ENCODE data around the gene CCDC171.

CCDC171 gene

DNA sequence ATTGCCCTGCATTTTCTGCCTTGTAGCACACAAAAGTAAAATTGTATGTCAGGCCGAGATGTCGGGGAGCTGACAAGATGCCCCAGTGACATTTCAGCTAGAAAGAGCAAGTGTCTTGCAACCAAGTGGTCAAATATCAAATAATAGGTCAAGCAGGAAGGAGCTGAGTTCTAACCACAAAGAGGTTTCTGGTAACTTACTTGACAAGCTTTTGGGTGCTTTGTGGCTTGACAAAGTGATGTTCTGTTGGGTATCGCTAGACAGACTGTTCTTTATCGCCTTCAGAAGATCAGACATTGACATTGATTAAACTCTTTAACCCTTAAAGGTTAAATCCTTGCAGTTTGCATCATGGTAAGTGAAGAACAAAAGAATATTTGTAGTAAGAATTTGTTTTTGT is 419.9 kb downstream of the CCDC171 start:
- H3K4me3 ChIP-seq (ENCODE audit: low read length), result no peak overlapping the region
- DNase-seq (ENCODE audit: low read depth), result no peak
- TF ChIP-seq, protein P1, sequence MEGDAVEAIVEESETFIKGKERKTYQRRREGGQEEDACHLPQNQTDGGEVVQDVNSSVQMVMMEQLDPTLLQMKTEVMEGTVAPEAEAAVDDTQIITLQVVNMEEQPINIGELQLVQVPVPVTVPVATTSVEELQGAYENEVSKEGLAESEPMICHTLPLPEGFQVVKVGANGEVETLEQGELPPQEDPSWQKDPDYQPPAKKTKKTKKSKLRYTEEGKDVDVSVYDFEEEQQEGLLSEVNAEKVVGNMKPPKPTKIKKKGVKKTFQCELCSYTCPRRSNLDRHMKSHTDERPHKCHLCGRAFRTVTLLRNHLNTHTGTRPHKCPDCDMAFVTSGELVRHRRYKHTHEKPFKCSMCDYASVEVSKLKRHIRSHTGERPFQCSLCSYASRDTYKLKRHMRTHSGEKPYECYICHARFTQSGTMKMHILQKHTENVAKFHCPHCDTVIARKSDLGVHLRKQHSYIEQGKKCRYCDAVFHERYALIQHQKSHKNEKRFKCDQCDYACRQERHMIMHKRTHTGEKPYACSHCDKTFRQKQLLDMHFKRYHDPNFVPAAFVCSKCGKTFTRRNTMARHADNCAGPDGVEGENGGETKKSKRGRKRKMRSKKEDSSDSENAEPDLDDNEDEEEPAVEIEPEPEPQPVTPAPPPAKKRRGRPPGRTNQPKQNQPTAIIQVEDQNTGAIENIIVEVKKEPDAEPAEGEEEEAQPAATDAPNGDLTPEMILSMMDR (conservative IDR thresholded peaks at IDR 0.05; ENCODE audit: low read length), result no peak

DNA sequence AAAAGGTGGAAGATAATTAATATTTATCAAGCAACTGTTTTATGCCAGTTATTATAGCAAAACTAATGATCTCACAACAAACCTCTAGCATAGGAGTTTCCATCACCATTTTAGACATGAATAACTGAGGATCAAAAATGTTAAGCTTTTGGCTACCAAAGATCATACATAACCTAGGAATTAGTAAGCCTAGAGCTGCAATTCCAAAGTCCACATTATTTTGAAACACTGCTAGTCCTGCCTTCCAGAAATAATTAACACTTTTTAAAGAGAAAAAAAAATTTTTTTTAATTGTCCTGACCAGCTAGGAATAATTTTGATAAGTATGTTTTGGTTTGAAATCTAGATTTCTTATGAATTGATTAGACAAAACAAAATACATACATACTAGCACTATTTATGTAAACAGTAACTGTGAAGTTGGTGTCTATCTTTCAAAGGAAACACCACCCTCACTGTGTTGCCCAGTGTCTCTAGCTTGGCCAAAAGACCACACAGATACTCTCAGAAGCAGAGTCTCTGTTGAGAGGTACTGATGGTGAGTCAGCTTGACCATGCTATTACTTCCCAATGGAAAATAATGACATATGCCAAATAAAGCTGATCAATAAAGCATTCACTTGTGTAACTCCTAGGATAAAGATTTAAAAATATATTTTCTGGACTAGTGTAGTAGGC is 422.4 kb downstream of the CCDC171 start:
- TF ChIP-seq, protein P1 (conservative IDR thresholded peaks at IDR 0.05; ENCODE audit: low read length), result no peak
- DNase-seq (ENCODE audit: low read depth), result no peak
- no peak overlapping the region for H3K4me3 ChIP-seq (ENCODE audit: low read length)

DNA sequence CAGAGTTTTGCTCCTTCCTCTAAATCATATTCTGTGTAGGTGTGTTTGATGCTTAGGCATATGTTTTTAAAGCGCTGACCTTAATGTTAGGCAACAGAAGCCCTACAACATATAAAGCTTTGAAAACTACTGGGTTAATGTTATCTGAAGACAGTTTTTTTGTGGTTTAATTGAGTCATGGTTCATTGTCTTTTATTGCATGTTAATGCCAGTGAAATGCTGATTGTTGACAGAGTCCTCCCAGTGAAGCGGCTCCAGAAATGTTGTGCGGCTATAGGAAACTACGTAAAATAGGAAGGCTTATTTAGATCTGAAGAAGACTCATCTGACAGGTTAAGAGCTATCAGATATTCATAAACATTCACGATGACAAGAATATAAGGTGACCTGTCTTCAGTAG is 424.6 kb downstream of the CCDC171 start:
- H3K4me3 ChIP-seq (ENCODE audit: low read length), result no peak overlapping the region
- DNase-seq (ENCODE audit: low read depth), result no peak
- TF ChIP-seq, protein P1 (conservative IDR thresholded peaks at IDR 0.05; ENCODE audit: low read length), result no peak

DNA sequence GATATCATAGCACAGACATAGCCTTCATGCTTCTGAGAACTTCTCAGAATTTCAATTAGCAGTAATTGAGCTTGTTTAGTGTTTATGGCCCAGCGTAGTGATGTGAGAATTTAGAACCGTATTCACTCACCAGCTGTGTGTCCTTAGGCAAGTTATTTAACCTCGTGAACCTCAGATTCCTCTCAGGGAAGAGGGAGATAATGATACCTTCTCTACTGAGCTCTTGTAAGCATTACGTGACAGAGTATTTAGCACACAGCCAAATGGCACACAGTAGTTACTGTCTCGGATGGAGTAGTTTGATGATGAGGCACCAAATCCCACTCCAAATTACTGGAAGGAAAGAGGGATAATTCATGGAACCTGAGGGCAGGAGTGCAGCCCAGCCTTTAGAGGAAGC is 429.3 kb downstream of the CCDC171 start:
- H3K4me3 ChIP-seq (ENCODE audit: low read length), result no peak overlapping the region
- TF ChIP-seq, protein P1 (conservative IDR thresholded peaks at IDR 0.05; ENCODE audit: low read length), result no peak
- no peak for DNase-seq (ENCODE audit: low read depth)

DNA sequence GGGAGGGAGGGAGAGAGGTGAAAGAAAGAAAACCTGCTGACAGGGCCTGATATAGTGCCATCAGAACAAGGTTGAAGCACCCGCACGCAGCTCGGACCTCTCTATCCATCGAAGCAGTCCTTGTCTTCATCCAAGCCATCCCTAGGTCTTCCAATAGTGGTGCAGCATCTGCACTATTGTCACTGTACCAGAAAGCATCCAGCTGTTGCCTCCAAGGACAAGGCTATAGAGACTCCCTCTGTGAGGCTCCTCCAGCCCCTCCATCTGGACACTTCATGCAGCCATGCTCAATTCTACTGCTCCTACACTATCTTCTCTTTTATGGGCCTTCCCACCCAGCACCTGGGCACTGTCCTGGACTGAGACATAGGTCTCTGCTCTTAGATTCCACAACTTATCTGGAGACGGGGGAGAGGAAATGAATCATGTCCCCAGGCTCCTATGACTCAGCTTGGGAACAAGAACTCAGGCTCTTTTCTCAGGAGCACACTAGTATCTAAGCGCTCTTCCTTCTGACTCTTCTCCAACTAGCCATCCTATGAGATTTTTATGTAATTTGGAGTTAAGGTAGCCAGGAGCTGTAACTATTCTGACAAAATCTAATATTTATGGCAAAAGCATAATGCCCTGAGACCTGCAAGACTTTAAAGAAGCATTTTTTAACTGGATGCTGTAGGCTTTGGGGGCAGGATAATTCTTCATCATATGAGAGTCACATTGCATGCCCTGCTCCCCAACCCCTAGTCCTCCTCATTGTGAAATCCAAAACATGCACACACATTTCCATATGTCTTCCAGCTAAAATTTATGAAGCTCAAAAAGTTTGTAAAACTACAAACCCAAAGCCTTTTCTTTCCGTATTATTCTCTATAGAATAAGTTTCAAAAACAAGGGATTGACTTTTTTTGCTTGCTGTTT is 446.8 kb downstream of the CCDC171 start:
- H3K4me3 ChIP-seq (ENCODE audit: low read length), result no peak overlapping the region
- TF ChIP-seq, protein P1 (conservative IDR thresholded peaks at IDR 0.05; ENCODE audit: low read length), result no peak
- peak; percentile 89 for DNase-seq (ENCODE audit: low read depth)

DNA sequence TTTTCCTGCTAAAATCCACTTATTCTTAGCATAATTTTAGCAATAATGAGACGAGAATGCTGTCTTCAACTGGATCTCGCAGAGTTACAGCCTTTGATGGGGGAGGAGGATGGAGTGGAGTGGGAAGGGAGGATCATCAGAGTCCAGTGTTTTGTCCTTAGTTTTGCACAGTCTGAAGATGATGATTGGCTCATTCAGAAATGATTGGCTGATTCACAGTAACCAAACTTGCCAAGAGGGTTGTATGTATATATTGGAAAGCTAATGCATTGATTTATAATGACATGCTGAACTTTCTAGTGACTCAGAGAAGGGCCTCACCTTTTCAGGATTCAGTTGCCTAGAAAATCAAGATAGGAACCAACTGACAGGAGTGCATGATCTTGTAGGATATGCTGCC is 448.0 kb downstream of the CCDC171 start:
- DNase-seq (ENCODE audit: low read depth), result no peak
- H3K4me3 ChIP-seq (ENCODE audit: low read length), result no peak overlapping the region
- TF ChIP-seq, protein P1 (conservative IDR thresholded peaks at IDR 0.05; ENCODE audit: low read length), result no peak

All from AG10803 (cell line).